Stimulated activated CD4-positive, alpha-beta T cell treated with anti-CD3 and anti-CD28 coated beads, TNF-alpha, amount 100 ng/mL, for 48 hours (primary cell): ENCODE data around the gene EPHB2.
"Not testable (repeated sequence)": the region's sequence is repeated elsewhere in the genome, so short reads cannot be mapped to it uniquely, and the experiment has no call there.

Source experiments
- DNase-seq, 3 donors: peaks; one replicate each; pipeline ENCODE4 v3.0.0-alpha.2; 2020; ENCODE audit warnings: low read depth in 3 of 3

The EPHB2 gene

GRCh38 chr1:22818061-22818770 lies 107.6 kb downstream of the EPHB2 start:
- no peak for DNase-seq

GRCh38 chr1:22819361-22819760 lies 108.7 kb downstream of the EPHB2 start:
- no peak for DNase-seq

- DNase-seq, result no peak
Measured at GRCh38 chr1:22821027-22821426, 110.4 kb downstream of the EPHB2 start.

- DNase-seq, result no peak
Measured at GRCh38 chr1:22822371-22822770, 111.7 kb downstream of the EPHB2 start.

GRCh38 chr1:22824466-22824865 lies 113.8 kb downstream of the EPHB2 start:
- no peak for DNase-seq

GRCh38 chr1:22824975-22825374 lies 114.3 kb downstream of the EPHB2 start:
- DNase-seq, result no peak

- DNase-seq, result no peak
Measured at GRCh38 chr1:22825486-22826189, 115.0 kb downstream of the EPHB2 start.

GRCh38 chr1:22826604-22827580 lies 116.3 kb downstream of the EPHB2 start:
- DNase-seq, result no peak

- DNase-seq, result no peak
Measured at GRCh38 chr1:22827666-22828483, 117.2 kb downstream of the EPHB2 start.

GRCh38 chr1:22828484-22829308 lies 118.1 kb downstream of the EPHB2 start:
- DNase-seq, result no peak

GRCh38 chr1:22829309-22829989 lies 118.8 kb downstream of the EPHB2 start:
- no peak for DNase-seq

- no peak for DNase-seq
Measured at GRCh38 chr1:22830041-22830566, 119.5 kb downstream of the EPHB2 start.

- DNase-seq, result no peak
Measured at GRCh38 chr1:22830757-22831340, 120.2 kb downstream of the EPHB2 start.

- DNase-seq, result peak in 1 of 3 donors; percentile 7
Measured at GRCh38 chr1:22831729-22832413, 121.2 kb downstream of the EPHB2 start.

GRCh38 chr1:22832414-22832786 lies 121.8 kb downstream of the EPHB2 start:
- DNase-seq, result no peak

GRCh38 chr1:22833699-22834098 lies 123.1 kb downstream of the EPHB2 start:
- DNase-seq, result no peak

GRCh38 chr1:22834420-22834819 lies 123.8 kb downstream of the EPHB2 start:
- DNase-seq, result not testable (repeated sequence)

GRCh38 chr1:22835636-22836319 lies 125.1 kb downstream of the EPHB2 start:
- no peak for DNase-seq
